ENCODE data around the gene HERC5. TPM values are rescaled to one million over a fixed set of nuclear protein-coding genes. Genes with fewer than 3 reads are reported as not detected.
"Not testable (repeated sequence)": the region's sequence is repeated elsewhere in the genome, so short reads cannot be mapped to it uniquely, and the experiment has no call there.

Gene HERC5
- total RNA-seq, 1 experiment from 2014 or later: 0.63 TPM

- Mint-ChIP-seq H3K27ac (ENCODE audit: low read depth, unreplicated experiment) (no peak overlapping the region), H3K36me3 (ENCODE audit: insufficient read depth, unreplicated experiment) (no peaks in the 10 kb centered on the region), H3K4me1 (ENCODE audit: insufficient read depth, unreplicated experiment) (peaks cover 13% of the 10 kb centered on the region), H3K9me3 (ENCODE audit: unreplicated experiment) (no peaks in the 10 kb centered on the region), H3K4me3 (ENCODE audit: unreplicated experiment) (no peak overlapping the region), H3K27me3 (ENCODE audit: insufficient read depth, unreplicated experiment) (no peaks in the 10 kb centered on the region)
- ChIA-PET CTCF (interaction anchor here (0.7 to 6.8 kb wide), 3 partner anchors 124 to 277 kb away, joined by 3 to 149 read pairs (median 37); no protein-coding TSS in a partner anchor), POLR2A (interaction anchor here (1.0 to 2.1 kb wide), 4 partner anchors 48 to 126 kb away, joined by 3 to 7 read pairs (median 4); no protein-coding TSS in a partner anchor)
- intact Hi-C loops (cut with micrococcal nuclease): loop anchor here (2.0 kb wide), 1 partner anchor 58 kb away; the partner anchor contains the start of gene HERC3
- BruUV-seq (replicated peaks): no TSS peak
- DNase-seq (ENCODE audit: unreplicated experiment): no peak
- TF ChIP-seq CTCF (IDR thresholded peaks at IDR 0.05; ENCODE audit: unreplicated experiment): no peak
Measured at GRCh38 chr4:88535090-88535755, 78.3 kb downstream of the HERC5 start.

GRCh38 chr4:88537709-88538108 is 80.8 kb downstream of the HERC5 start:
- H3K9me3 Mint-ChIP-seq (ENCODE audit: unreplicated experiment): no peaks in the 10 kb centered on the region
- ChIA-PET POLR2A (interaction anchor here (0.6 kb wide), 1 partner anchor 26 kb away, joined by 3 read pairs; no protein-coding TSS in a partner anchor), CTCF (interaction anchor here (0.6 to 6.8 kb wide), 4 partner anchors 9 to 365 kb away, joined by 3 to 149 read pairs (median 3); no protein-coding TSS in a partner anchor)
- H3K27ac Mint-ChIP-seq (ENCODE audit: low read depth, unreplicated experiment): no peak overlapping the region
- H3K4me1 Mint-ChIP-seq (ENCODE audit: insufficient read depth, unreplicated experiment): peaks cover 13% of the 10 kb centered on the region
- TF ChIP-seq CTCF (IDR thresholded peaks at IDR 0.05; ENCODE audit: unreplicated experiment): no peak
- no peak for DNase-seq (ENCODE audit: unreplicated experiment)
- no TSS peak for BruUV-seq (replicated peaks)
- no peaks in the 10 kb centered on the region for H3K36me3 Mint-ChIP-seq (ENCODE audit: insufficient read depth, unreplicated experiment)
- intact Hi-C loops (cut with micrococcal nuclease): no loop called here
- H3K4me3 Mint-ChIP-seq (ENCODE audit: unreplicated experiment): no peak overlapping the region
- H3K27me3 Mint-ChIP-seq (ENCODE audit: insufficient read depth, unreplicated experiment): no peaks in the 10 kb centered on the region

- H3K27me3 Mint-ChIP-seq (ENCODE audit: insufficient read depth, unreplicated experiment); H3K4me3 Mint-ChIP-seq (ENCODE audit: unreplicated experiment); H3K27ac Mint-ChIP-seq (ENCODE audit: low read depth, unreplicated experiment); H3K9me3 Mint-ChIP-seq (ENCODE audit: unreplicated experiment); H3K4me1 Mint-ChIP-seq (ENCODE audit: insufficient read depth, unreplicated experiment); H3K36me3 Mint-ChIP-seq (ENCODE audit: insufficient read depth, unreplicated experiment); BruUV-seq (replicated peaks): not testable (repeated sequence)
- intact Hi-C loops (cut with micrococcal nuclease): loop anchor here (1.0 kb wide), 1 partner anchor 120 kb away; no protein-coding TSS in a partner anchor
- ChIA-PET CTCF (interaction anchor here (0.6 to 6.8 kb wide), 56 partner anchors 9 to 1529 kb away, joined by 3 to 149 read pairs (median 5); partner anchors contain the start of genes HERC3 and NAP1L5), POLR2A (interaction anchor here (0.6 to 2.8 kb wide), 7 partner anchors 14 to 122 kb away, joined by 3 to 10 read pairs (median 5); partner anchors contain the start of gene HERC3)
- peak; percentile 87 for TF ChIP-seq CTCF (IDR thresholded peaks at IDR 0.05; ENCODE audit: unreplicated experiment)
- DNase-seq (ENCODE audit: unreplicated experiment): peak; percentile 72
Measured at GRCh38 chr4:88539322-88540068, 82.6 kb downstream of the HERC5 start.

GRCh38 chr4:88549815-88550214 is 92.9 kb downstream of the HERC5 start:
- CTCF ChIA-PET: no interaction called here
- Mint-ChIP-seq H3K27ac (ENCODE audit: low read depth, unreplicated experiment) (peak overlapping the region; percentile 71), H3K4me1 (ENCODE audit: insufficient read depth, unreplicated experiment) (no peaks in the 10 kb centered on the region), H3K27me3 (ENCODE audit: insufficient read depth, unreplicated experiment) (no peaks in the 10 kb centered on the region), H3K4me3 (ENCODE audit: unreplicated experiment) (no peak overlapping the region), H3K9me3 (ENCODE audit: unreplicated experiment) (no peaks in the 10 kb centered on the region), H3K36me3 (ENCODE audit: insufficient read depth, unreplicated experiment) (no peaks in the 10 kb centered on the region)
- no TSS peak for BruUV-seq (replicated peaks)
- POLR2A ChIA-PET: no interaction called here
- no peak for TF ChIP-seq CTCF (IDR thresholded peaks at IDR 0.05; ENCODE audit: unreplicated experiment)
- intact Hi-C loops (cut with micrococcal nuclease): no loop called here
- DNase-seq (ENCODE audit: unreplicated experiment): no peak

Data from MCF 10A (cell line).